HepG2 (cell line): Measurements from ENCODE around the gene RBP4. TPM values are rescaled to one million over a fixed set of nuclear protein-coding genes. Genes with fewer than 3 reads are reported as not detected.

ENCODE experiments used
- DNMT3B ChIP-seq: conservative IDR thresholded peaks from 2 replicates; pipeline ENCODE4 v1.6.1; 2016; ENCODE audit warnings: missing biosample characterization, control low read depth
- HES4 ChIP-seq: sonication (generic); formaldehyde crosslinking; IDR thresholded peaks from 2 replicates; pipeline ENCODE4 v1.9.0; 2021; ENCODE audit warnings: mild to moderate bottlenecking, missing genetic modification reagents, borderline replicate concordance
- HNRNPL ChIP-seq: fragments of 200-400 bp; formaldehyde crosslinking; IDR thresholded peaks from 2 replicates; pipeline ENCODE4 v1.6.1; 2017; ENCODE audit warnings: mild to moderate bottlenecking, low read depth, low read length
- KAT7 ChIP-seq: IDR thresholded peaks from 2 replicates; pipeline ENCODE4 v1.6.1; 2018; ENCODE audit warnings: borderline replicate concordance, missing compliant biosample characterization
- KIAA2018 ChIP-seq: sonication (generic); formaldehyde crosslinking; IDR thresholded peaks from 2 replicates; pipeline ENCODE4 v1.5.0; 2020; ENCODE audit warnings: mild to moderate bottlenecking, missing genetic modification reagents, borderline replicate concordance
- LCORL ChIP-seq, 2 experiments: fragments of 450-650 bp in 1 of 2; sonication (generic) in 1 of 2; formaldehyde crosslinking in 1 of 2; IDR thresholded peaks; 2 replicates each; pipeline versions ENCODE4 v1.5.0 to v1.6.1; 2017 to 2020; ENCODE audit warnings: antibody characterized with exemption in 1 of 2, missing genetic modification reagents in 1 of 2
- POGZ ChIP-seq: sonication (generic); formaldehyde crosslinking; IDR thresholded peaks from 2 replicates; pipeline ENCODE4 v1.4.0; 2020; ENCODE audit warnings: mild to moderate bottlenecking, missing genetic modification reagents
- ZMAT3 ChIP-seq: sonication (generic); formaldehyde crosslinking; conservative IDR thresholded peaks from 2 replicates; pipeline ENCODE4 v1.7.0; 2021; ENCODE audit warnings: missing genetic modification reagents
- ZNF546 ChIP-seq: sonication (generic); formaldehyde crosslinking; conservative IDR thresholded peaks from 2 replicates; pipeline ENCODE4 v1.8.1; 2023; ENCODE audit warnings: mild to moderate bottlenecking, missing genetic modification reagents
- ZNF547 ChIP-seq: sonication (generic); formaldehyde crosslinking; IDR thresholded peaks from 2 replicates; pipeline ENCODE4 v1.5.1; 2020; ENCODE audit warnings: mild to moderate bottlenecking, missing genetic modification reagents
- polyA plus RNA-seq, 8 experiments: library from polyadenylated mRNA; depleted of rRNA in 3 of 8; stranded (reverse) in 7 of 8; unstranded in 1 of 8; fragments of >200 nt; fragmentation: Illumina TruSeq in 4 of 8; extraction: Trizol in 4 of 8; gene quantifications; 2 replicates each; pipeline versions ENCODE4 v1.2.1 to v1.2.3, GENCODE V29; 2011 to 2016; ENCODE audit warnings: low read depth in 4 of 8, missing spikeins in 1 of 8, mixed read lengths in 1 of 8; ENCODE audit not compliant: insufficient read depth in 1 of 8
- total RNA-seq, 5 experiments: library from RNA; depleted of rRNA; stranded (reverse); fragments of >200 nt; fragmentation: Illumina TruSeq; extraction: Trizol; gene quantifications; 2 replicates each; pipeline ENCODE4 v1.2.3, GENCODE V29; 2016; ENCODE audit warnings: low read depth in 1 of 5
- TF ChIP-seq, protein P1 (sequence below), 2 experiments: sonication (generic) in 1 of 2; formaldehyde crosslinking in 1 of 2; IDR thresholded peaks; 2 replicates each; pipeline versions ENCODE4 v1.4.0 to v1.6.1; 2018 to 2020; ENCODE audit warnings: missing genetic modification reagents in 2 of 2, borderline replicate concordance in 1 of 2, low read depth in 1 of 2, mild to moderate bottlenecking in 1 of 2, missing biosample characterization in 1 of 2

The RBP4 gene
- total and polyA plus RNA-seq, 2 of the 13 experiments (the other 11 are each of a cell fraction or from before 2014, with no cell fraction given), result 642 to 931 TPM

- TF ChIP-seq KIAA2018 (CRISPR knock-in tag), result no peak
- TF ChIP-seq ZNF547 (CRISPR knock-in tag), result no peak
- 0 out of 2 replicates have a peak, but pooled peaks have one; percentile 28 for TF ChIP-seq HES4 (CRISPR knock-in tag)
- peak; percentile 10; the same call in 1 of the 2 replicates for TF ChIP-seq KAT7 (CRISPR knock-in tag)
- 0 out of 2 replicates have a peak, but pooled peaks have one; percentile 30 for TF ChIP-seq ZMAT3 (CRISPR knock-in tag)
- TF ChIP-seq DNMT3B (CRISPR knock-in tag), result no peak
- TF ChIP-seq ZNF546 (CRISPR knock-in tag), result 0 out of 2 replicates have a peak, but pooled peaks have one; percentile 36
- TF ChIP-seq LCORL (IDR thresholded peaks at IDR 0.05), result no peak
- TF ChIP-seq LCORL (CRISPR knock-in tag; IDR thresholded peaks at IDR 0.05), result peak; percentile 57
- peak; percentile 36; the same call in 1 of the 2 replicates for TF ChIP-seq HNRNPL
- peak; percentile 49; the same call in 1 of the 2 replicates for TF ChIP-seq POGZ (CRISPR knock-in tag)
- TF ChIP-seq, protein P1, sequence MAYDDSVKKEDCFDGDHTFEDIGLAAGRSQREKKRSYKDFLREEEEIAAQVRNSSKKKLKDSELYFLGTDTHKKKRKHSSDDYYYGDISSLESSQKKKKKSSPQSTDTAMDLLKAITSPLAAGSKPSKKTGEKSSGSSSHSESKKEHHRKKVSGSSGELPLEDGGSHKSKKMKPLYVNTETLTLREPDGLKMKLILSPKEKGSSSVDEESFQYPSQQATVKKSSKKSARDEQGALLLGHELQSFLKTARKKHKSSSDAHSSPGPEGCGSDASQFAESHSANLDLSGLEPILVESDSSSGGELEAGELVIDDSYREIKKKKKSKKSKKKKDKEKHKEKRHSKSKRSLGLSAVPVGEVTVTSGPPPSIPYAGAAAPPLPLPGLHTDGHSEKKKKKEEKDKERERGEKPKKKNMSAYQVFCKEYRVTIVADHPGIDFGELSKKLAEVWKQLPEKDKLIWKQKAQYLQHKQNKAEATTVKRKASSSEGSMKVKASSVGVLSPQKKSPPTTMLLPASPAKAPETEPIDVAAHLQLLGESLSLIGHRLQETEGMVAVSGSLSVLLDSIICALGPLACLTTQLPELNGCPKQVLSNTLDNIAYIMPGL (CRISPR knock-in tag; IDR thresholded peaks at IDR 0.05; ENCODE audit: borderline replicate concordance in 1 of 2, low read depth in 1 of 2), result peak in 1 of 2 experiments; percentile 52; a peak in 2 of 4 replicates
Observed at GRCh38 chr10:93596539-93596938, 4.5 kb downstream of the RBP4 start (continued).
